Parathyroid adenoma (tissue), 2 donors: Measurements from ENCODE around the gene MBD3L3.
"Not testable (repeated sequence)": the region's sequence is repeated elsewhere in the genome, so short reads cannot be mapped to it uniquely, and the experiment has no call there.

Source experiments
- H2AFZ ChIP-seq: fragments of 300-600 bp; sonication (generic); one replicate; pipeline ENCODE4 v1.7.0; 2017; ENCODE audit warnings: antibody characterized with exemption, mild to moderate bottlenecking
- H3K27ac ChIP-seq: fragments of 300-600 bp; sonication (generic); one replicate; pipeline ENCODE4 v1.7.0; 2017
- H3K27me3 ChIP-seq: fragments of 300-600 bp; sonication (generic); one replicate; pipeline ENCODE4 v1.7.0; 2017; ENCODE audit warnings: low read length; ENCODE audit not compliant: control insufficient read depth, insufficient read depth
- H3K36me3 ChIP-seq: fragments of 300-600 bp; sonication (generic); one replicate; pipeline ENCODE4 v1.7.0; 2017; ENCODE audit warnings: low read length; ENCODE audit not compliant: control insufficient read depth, insufficient read depth
- H3K4me1 ChIP-seq: fragments of 300-600 bp; sonication (generic); one replicate; pipeline ENCODE4 v1.7.0; 2017; ENCODE audit warnings: control low read depth
- H3K4me2 ChIP-seq: fragments of 300-600 bp; sonication (generic); one replicate; pipeline ENCODE4 v1.7.0; 2017; ENCODE audit warnings: low read length
- H3K4me3 ChIP-seq: fragments of 300-600 bp; sonication (generic); one replicate; pipeline ENCODE4 v1.7.0; 2017; ENCODE audit warnings: low read depth, low read length
- H3K79me2 ChIP-seq: fragments of 300-600 bp; sonication (generic); one replicate; pipeline ENCODE4 v1.7.0; 2017; ENCODE audit warnings: control low read depth
- H3K9ac ChIP-seq: fragments of 300-600 bp; sonication (generic); one replicate; pipeline ENCODE4 v1.7.0; 2017; ENCODE audit warnings: mild to moderate bottlenecking
- H3K9me3 ChIP-seq: fragments of 300-600 bp; sonication (generic); one replicate; pipeline ENCODE4 v1.7.0; 2017; ENCODE audit warnings: low read length; ENCODE audit not compliant: control insufficient read depth
- TF ChIP-seq, protein P1 (sequence below): fragments of 300-600 bp; sonication (generic); IDR thresholded peaks from one replicate; pipeline ENCODE4 v1.7.0; 2017; ENCODE audit warnings: antibody characterized with exemption, mild to moderate bottlenecking
- donor health status: primary hyperparathyroidism.

MBD3L3 gene

DNA sequence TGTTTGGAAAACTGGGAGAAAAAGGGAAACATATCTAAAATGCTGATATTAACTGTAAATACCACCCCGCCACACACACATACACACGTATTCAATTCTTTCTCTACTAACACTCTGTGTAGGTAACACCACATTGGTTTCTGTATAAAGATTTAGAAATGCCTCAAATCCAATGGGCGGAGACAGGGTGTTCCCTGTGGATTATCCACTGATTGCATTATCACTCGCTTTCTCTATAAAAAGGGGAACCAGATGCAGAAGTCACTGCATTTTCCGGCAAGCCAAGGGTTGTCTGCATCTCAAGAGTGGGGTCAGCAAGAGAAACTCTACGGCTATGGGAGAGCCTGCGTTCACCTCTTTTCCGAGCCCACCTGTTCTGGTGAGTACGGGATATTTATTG, 28.2 kb downstream of the MBD3L3 start, which contains the start of gene MBD3L5:
Gene MBD3L5 (plus strand): TSS at position 301 of the 400 bp plus-strand sequence. CDS start 34 bp downstream, at position 335.
- H3K4me2 ChIP-seq, H3K27ac ChIP-seq: not testable (repeated sequence)

DNA sequence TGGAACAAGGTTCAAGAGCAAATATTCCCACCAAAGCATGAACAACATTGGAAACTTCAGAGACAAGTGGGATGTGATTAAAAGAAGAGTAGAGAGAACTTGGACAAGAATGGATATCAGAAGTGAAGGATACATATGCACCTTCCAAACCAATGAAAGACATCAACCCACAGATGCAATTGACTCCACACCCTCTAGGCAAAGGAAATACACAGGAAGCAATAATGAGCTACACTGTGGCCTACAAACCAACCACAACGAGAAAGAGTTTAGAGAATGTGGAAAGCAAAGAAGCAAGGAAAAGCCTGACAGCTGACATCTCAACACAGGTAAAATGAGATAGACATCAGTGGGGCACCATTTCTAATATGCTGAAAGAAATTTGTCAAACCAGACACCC, 29.7 kb downstream of the MBD3L3 start:
- H3K9me3 ChIP-seq, H3K36me3 ChIP-seq, H3K79me2 ChIP-seq, H3K4me1 ChIP-seq, H2AFZ ChIP-seq, H3K27ac ChIP-seq, H3K4me2 ChIP-seq, H3K4me3 ChIP-seq, H3K9ac ChIP-seq, H3K27me3 ChIP-seq: not testable (repeated sequence)

More for the DNA sequence above, 28.2 kb downstream of the MBD3L3 start, which contains the start of gene MBD3L5:
- not testable (repeated sequence) for H3K36me3 ChIP-seq, H3K9me3 ChIP-seq, H3K4me3 ChIP-seq, H2AFZ ChIP-seq, H3K4me1 ChIP-seq, H3K9ac ChIP-seq, H3K27me3 ChIP-seq, H3K79me2 ChIP-seq

DNA sequence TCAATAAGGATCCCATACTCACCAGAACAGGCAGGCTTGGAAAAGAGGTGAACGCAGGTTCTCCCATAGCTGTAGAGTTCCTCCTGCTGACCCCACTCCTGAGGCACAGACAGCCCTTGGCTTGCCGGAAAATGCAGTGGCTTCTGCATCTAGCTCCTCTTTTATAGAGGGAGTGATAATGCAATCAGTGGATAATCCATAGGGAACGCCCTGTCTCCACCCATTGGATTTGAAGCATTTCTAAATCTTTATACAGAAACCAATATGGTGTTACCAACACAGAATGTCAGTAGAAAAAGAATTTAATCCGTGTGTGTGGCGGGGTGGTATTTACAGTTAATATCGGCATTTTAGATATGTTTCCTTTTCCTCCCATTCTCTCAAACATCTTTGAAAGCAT, 37.1 kb downstream of the MBD3L3 start, which contains the start of gene MBD3L2B:
Gene MBD3L2B (minus strand): TSS at position 101 of the 400 bp plus-strand sequence. CDS start 34 bp downstream, at position 67.
- H3K9ac ChIP-seq, H3K27ac ChIP-seq, H3K36me3 ChIP-seq, H3K27me3 ChIP-seq, H3K4me2 ChIP-seq, H3K9me3 ChIP-seq, H3K4me3 ChIP-seq, H3K79me2 ChIP-seq, H2AFZ ChIP-seq, H3K4me1 ChIP-seq: not testable (repeated sequence)

DNA sequence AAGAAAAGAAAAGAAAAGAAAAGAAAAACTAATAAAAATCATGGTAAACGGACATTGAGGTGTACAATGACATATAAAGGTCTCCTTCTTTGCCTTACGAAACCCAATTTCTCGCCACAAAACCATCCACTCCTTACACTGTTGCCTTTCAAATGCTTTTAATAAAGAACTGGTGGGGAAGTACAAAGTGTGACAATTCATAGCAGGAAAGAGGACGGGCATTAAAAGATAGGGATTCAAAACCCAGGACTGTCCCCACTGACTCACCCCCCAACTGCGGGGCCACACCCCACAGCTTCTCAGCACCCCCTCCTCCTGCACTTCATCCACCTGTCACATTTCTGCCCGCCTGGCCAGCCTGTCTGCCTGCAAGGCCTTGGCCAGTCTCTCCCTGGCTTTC, 39.6 kb downstream of the MBD3L3 start:
- H3K27ac ChIP-seq: no peak overlapping the region

DNA sequence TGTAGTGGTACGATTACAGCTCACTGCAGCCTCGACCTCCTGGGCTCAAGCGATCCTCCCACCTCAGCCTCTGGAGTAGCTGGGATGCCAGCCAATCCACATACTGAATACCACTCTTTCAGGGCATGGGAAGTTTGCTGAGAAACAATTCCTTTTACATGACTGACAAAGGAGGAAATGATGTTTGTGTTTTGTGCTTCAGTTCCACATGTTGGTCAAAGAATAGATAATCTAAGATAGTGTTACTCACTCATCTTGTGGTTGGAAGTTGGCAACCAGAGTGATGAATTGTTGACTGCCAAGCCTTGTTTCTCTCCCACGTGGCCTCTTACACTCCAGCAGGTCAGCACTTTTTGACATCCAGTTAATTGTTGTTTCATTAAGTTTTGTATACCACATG, 44.8 kb downstream of the MBD3L3 start:
- no peaks in the 10 kb centered on the region for H3K4me1 ChIP-seq
- H3K36me3 ChIP-seq: no peaks in the 10 kb centered on the region
- H3K79me2 ChIP-seq: no peaks in the 10 kb centered on the region
- H3K4me2 ChIP-seq: no peak overlapping the region
- H3K27ac ChIP-seq: no peak overlapping the region
- H2AFZ ChIP-seq: no peak overlapping the region
- H3K9me3 ChIP-seq: no peaks in the 10 kb centered on the region
- H3K27me3 ChIP-seq: no peaks in the 10 kb centered on the region
- TF ChIP-seq, protein P1, sequence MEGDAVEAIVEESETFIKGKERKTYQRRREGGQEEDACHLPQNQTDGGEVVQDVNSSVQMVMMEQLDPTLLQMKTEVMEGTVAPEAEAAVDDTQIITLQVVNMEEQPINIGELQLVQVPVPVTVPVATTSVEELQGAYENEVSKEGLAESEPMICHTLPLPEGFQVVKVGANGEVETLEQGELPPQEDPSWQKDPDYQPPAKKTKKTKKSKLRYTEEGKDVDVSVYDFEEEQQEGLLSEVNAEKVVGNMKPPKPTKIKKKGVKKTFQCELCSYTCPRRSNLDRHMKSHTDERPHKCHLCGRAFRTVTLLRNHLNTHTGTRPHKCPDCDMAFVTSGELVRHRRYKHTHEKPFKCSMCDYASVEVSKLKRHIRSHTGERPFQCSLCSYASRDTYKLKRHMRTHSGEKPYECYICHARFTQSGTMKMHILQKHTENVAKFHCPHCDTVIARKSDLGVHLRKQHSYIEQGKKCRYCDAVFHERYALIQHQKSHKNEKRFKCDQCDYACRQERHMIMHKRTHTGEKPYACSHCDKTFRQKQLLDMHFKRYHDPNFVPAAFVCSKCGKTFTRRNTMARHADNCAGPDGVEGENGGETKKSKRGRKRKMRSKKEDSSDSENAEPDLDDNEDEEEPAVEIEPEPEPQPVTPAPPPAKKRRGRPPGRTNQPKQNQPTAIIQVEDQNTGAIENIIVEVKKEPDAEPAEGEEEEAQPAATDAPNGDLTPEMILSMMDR: no peak
- no peak overlapping the region for H3K9ac ChIP-seq
- H3K4me3 ChIP-seq: no peak overlapping the region

More for the DNA sequence above, 39.6 kb downstream of the MBD3L3 start:
- H3K9ac ChIP-seq: no peak overlapping the region
- no peaks in the 10 kb centered on the region for H3K79me2 ChIP-seq
- H3K4me1 ChIP-seq: no peaks in the 10 kb centered on the region
- H3K36me3 ChIP-seq: no peaks in the 10 kb centered on the region
- TF ChIP-seq, protein P1: no peak
- H3K9me3 ChIP-seq: no peaks in the 10 kb centered on the region
- no peaks in the 10 kb centered on the region for H3K27me3 ChIP-seq
- no peak overlapping the region for H3K4me3 ChIP-seq
- no peak overlapping the region for H3K4me2 ChIP-seq
- H2AFZ ChIP-seq: no peak overlapping the region

DNA sequence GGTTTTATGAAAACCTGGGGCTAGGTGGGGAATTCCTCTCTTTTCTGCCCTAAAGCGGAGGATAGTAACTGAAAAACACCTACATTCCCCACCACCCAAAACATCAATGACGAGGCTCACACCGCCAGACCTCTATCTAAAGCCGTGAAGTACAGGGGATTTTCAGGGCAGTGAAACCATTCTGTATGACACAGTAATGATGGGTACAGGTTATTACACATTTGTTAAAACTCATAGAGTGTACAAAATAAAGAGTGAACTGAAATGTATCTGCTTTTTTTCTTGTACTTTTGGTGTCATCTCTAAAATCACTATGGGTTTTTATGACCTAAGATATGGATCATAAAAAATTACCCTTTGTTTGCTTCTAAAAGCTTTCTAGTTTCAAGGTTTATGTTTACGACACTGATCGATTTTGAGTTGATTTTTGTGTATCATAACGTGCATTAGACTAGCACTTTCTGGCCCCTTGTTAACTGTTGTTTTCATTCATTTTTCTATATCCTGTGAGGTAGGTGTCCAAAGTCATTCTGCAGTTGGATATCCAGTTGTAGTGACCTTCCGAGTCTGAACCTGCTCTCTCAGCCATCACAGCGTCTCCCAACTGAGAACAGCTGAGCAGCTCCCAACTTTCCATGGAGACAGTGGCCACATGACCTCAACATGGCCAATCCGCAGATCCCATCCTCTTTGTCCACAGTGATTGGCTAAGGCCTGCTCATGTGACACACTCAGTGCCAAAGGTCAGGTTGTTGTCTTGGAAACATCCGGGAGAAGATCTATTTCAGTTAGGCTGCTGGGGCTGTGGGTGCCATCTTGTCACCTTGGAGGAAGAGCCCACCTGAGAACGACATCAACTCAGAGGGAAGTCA, 47.5 kb downstream of the MBD3L3 start:
- no peaks in the 10 kb centered on the region for H3K27me3 ChIP-seq
- H2AFZ ChIP-seq: no peak overlapping the region
- H3K9ac ChIP-seq: no peak overlapping the region
- no peak overlapping the region for H3K4me3 ChIP-seq
- H3K4me1 ChIP-seq: no peaks in the 10 kb centered on the region
- H3K9me3 ChIP-seq: no peaks in the 10 kb centered on the region
- H3K36me3 ChIP-seq: no peaks in the 10 kb centered on the region
- H3K4me2 ChIP-seq: no peak overlapping the region
- TF ChIP-seq, protein P1: no peak
- no peaks in the 10 kb centered on the region for H3K79me2 ChIP-seq
- no peak overlapping the region for H3K27ac ChIP-seq
